Measurements from ENCODE around the gene CTNND2. TPM values are rescaled to one million over a fixed set of nuclear protein-coding genes. Genes with fewer than 3 reads are reported as not detected.

Gene CTNND2
- polyA plus RNA-seq, 1 donor from 2014 or later, result 67.0 TPM

DNA sequence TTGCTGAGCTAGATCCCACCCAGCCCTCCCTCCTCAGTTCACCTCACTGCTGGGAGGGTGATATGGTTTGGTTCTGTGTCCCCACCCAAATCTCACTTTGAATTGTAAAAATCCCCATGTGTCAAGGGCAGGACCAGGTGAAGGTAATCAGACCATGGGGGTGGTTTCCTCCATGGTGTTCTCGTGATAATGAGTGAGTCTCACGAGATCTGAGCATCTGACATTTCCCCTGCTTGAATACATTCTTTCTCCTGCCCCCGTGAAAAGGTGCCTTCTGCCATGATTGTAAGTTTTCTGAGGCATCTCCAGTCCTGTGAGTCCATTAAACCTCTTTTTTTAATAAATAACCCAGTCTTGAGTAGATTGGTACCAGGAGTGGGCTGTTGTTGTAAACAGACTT, 673.4 kb downstream of the CTNND2 start:
- Histone ChIP-seq H3K9me3 (ENCODE audit: low read length) (no peaks in the 10 kb centered on the region), H3K27me3 (ENCODE audit: insufficient read depth, low read depth, low read length) (no peaks in the 10 kb centered on the region), H3K4me2 (ENCODE audit: low read length) (no peak overlapping the region), H3K9me2 (ENCODE audit: insufficient read depth, low read length) (no peaks in the 10 kb centered on the region), H3K79me2 (replicated peaks; ENCODE audit: insufficient read depth, low read length) (no peaks in the 10 kb centered on the region), H2AFZ (ENCODE audit: low read depth, low read length) (no peak overlapping the region), H3K4me3 (ENCODE audit: low read length) (no peak overlapping the region), H3K9ac (ENCODE audit: low read length) (no peak overlapping the region), H4K20me1 (ENCODE audit: insufficient read depth) (no peaks in the 10 kb centered on the region), H3K36me3 (ENCODE audit: insufficient read depth, low read length) (peaks cover 13% of the 10 kb centered on the region), H3F3A (ENCODE audit: insufficient read depth, low read length, poor library complexity, severe bottlenecking) (no peaks in the 10 kb centered on the region), H3K27ac (ENCODE audit: low read length) (no peak overlapping the region)
- TF ChIP-seq EZH2 (IDR thresholded peaks at IDR 0.05; ENCODE audit: borderline replicate concordance, insufficient read depth, low read length, poor library complexity, severe bottlenecking) (no peak), SMC3 (conservative IDR thresholded peaks at IDR 0.05; ENCODE audit: poor library complexity) (no peak), POLR2AphosphoS5 (IDR thresholded peaks at IDR 0.05) (no peak), MXI1 (conservative IDR thresholded peaks at IDR 0.05; ENCODE audit: poor library complexity, severe bottlenecking) (no peak), EP300 (conservative IDR thresholded peaks at IDR 0.05; ENCODE audit: poor library complexity, severe bottlenecking) (no peak), TAF1 (IDR thresholded peaks at IDR 0.05; ENCODE audit: low read depth) (no peak), RAD21 (conservative IDR thresholded peaks at IDR 0.05) (no peak)
- TF ChIP-seq, protein P1, sequence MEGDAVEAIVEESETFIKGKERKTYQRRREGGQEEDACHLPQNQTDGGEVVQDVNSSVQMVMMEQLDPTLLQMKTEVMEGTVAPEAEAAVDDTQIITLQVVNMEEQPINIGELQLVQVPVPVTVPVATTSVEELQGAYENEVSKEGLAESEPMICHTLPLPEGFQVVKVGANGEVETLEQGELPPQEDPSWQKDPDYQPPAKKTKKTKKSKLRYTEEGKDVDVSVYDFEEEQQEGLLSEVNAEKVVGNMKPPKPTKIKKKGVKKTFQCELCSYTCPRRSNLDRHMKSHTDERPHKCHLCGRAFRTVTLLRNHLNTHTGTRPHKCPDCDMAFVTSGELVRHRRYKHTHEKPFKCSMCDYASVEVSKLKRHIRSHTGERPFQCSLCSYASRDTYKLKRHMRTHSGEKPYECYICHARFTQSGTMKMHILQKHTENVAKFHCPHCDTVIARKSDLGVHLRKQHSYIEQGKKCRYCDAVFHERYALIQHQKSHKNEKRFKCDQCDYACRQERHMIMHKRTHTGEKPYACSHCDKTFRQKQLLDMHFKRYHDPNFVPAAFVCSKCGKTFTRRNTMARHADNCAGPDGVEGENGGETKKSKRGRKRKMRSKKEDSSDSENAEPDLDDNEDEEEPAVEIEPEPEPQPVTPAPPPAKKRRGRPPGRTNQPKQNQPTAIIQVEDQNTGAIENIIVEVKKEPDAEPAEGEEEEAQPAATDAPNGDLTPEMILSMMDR (IDR thresholded peaks at IDR 0.05; ENCODE audit: poor library complexity, severe bottlenecking), result no peak
- TF ChIP-seq, protein P2, sequence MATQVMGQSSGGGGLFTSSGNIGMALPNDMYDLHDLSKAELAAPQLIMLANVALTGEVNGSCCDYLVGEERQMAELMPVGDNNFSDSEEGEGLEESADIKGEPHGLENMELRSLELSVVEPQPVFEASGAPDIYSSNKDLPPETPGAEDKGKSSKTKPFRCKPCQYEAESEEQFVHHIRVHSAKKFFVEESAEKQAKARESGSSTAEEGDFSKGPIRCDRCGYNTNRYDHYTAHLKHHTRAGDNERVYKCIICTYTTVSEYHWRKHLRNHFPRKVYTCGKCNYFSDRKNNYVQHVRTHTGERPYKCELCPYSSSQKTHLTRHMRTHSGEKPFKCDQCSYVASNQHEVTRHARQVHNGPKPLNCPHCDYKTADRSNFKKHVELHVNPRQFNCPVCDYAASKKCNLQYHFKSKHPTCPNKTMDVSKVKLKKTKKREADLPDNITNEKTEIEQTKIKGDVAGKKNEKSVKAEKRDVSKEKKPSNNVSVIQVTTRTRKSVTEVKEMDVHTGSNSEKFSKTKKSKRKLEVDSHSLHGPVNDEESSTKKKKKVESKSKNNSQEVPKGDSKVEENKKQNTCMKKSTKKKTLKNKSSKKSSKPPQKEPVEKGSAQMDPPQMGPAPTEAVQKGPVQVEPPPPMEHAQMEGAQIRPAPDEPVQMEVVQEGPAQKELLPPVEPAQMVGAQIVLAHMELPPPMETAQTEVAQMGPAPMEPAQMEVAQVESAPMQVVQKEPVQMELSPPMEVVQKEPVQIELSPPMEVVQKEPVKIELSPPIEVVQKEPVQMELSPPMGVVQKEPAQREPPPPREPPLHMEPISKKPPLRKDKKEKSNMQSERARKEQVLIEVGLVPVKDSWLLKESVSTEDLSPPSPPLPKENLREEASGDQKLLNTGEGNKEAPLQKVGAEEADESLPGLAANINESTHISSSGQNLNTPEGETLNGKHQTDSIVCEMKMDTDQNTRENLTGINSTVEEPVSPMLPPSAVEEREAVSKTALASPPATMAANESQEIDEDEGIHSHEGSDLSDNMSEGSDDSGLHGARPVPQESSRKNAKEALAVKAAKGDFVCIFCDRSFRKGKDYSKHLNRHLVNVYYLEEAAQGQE (IDR thresholded peaks at IDR 0.05; ENCODE audit: borderline replicate concordance), result no peak

DNA sequence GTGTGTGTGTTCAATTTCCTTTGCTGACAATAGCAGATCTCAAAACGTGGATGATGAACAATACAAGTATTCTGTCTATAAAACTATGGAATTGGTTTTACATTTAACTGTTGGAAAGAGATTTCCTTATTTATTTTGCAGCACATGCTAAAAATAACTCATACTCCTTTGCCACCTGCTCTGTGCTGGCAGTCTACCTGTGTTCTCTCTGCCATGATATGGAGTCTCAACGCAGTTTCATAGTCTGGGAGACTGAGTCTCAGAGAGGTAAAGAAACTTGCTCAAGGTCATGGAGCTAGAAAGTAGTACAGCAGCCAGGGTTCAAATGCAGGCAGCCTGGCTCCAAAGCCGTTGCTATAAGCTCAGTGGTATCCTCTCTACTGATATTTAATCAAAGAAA, 677.2 kb downstream of the CTNND2 start:
- H3K9me2 ChIP-seq (ENCODE audit: insufficient read depth, low read length), result no peaks in the 10 kb centered on the region

More for the DNA sequence above, 677.2 kb downstream of the CTNND2 start:
- Histone ChIP-seq H2AFZ (ENCODE audit: low read depth, low read length) (no peak overlapping the region), H3K36me3 (ENCODE audit: insufficient read depth, low read length) (peaks cover 10% of the 10 kb centered on the region), H3K9ac (ENCODE audit: low read length) (no peak overlapping the region), H3K4me3 (ENCODE audit: low read length) (no peak overlapping the region), H4K20me1 (ENCODE audit: insufficient read depth) (no peaks in the 10 kb centered on the region), H3K4me2 (ENCODE audit: low read length) (no peak overlapping the region), H3K27ac (ENCODE audit: low read length) (no peak overlapping the region), H3K9me3 (ENCODE audit: low read length) (no peaks in the 10 kb centered on the region), H3F3A (ENCODE audit: insufficient read depth, low read length, poor library complexity, severe bottlenecking) (no peaks in the 10 kb centered on the region), H3K27me3 (ENCODE audit: insufficient read depth, low read depth, low read length) (no peaks in the 10 kb centered on the region), H3K79me2 (replicated peaks; ENCODE audit: insufficient read depth, low read length) (no peaks in the 10 kb centered on the region)
- TF ChIP-seq, protein P1 (IDR thresholded peaks at IDR 0.05; ENCODE audit: poor library complexity, severe bottlenecking), result no peak
- TF ChIP-seq TAF1 (IDR thresholded peaks at IDR 0.05; ENCODE audit: low read depth) (no peak), SMC3 (conservative IDR thresholded peaks at IDR 0.05; ENCODE audit: poor library complexity) (no peak), EP300 (conservative IDR thresholded peaks at IDR 0.05; ENCODE audit: poor library complexity, severe bottlenecking) (no peak), MXI1 (conservative IDR thresholded peaks at IDR 0.05; ENCODE audit: poor library complexity, severe bottlenecking) (no peak), POLR2AphosphoS5 (IDR thresholded peaks at IDR 0.05) (no peak), RAD21 (conservative IDR thresholded peaks at IDR 0.05) (no peak), EZH2 (IDR thresholded peaks at IDR 0.05; ENCODE audit: borderline replicate concordance, insufficient read depth, low read length, poor library complexity, severe bottlenecking) (no peak)
- TF ChIP-seq, protein P2 (IDR thresholded peaks at IDR 0.05; ENCODE audit: borderline replicate concordance), result no peak
